Measurements from ENCODE around the gene DAND5. TPM values are rescaled to one million over a fixed set of nuclear protein-coding genes. Genes with fewer than 3 reads are reported as not detected.

Gene DAND5
- total and polyA plus RNA-seq, 2 of the 13 experiments (the other 11 are each of a cell fraction or from before 2014, with no cell fraction given) = 0.04 TPM; not detected in 1

DNA sequence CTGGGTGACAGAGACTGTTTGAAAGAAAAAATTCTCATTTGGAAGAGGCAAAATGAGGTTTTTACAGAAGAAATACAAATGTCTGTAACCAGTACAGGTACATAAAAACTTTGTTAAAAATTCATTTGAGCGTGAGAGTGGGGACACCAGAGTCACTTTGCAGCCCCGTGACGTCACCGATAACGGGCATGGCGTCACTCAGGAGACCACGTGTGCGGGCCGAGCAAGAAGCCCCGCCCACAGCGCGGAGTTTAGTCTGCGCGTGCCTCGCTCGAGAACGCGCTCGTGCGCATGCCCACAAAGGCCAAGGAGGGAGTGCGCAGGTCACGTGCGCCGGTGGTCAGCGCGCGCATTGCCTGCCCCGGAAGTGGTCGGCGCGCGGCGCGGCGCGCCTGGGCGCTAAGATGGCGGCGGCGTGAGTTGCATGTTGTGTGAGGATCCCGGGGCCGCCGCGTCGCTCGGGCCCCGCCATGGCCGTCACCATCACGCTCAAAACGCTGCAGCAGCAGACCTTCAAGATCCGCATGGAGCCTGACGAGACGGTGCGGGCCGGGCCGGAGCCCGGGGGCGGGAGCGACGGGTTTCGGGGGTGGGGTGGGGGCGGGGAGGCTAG is 23.8 kb upstream of the DAND5 start, which contains the start of gene RAD23A (continued):
- TF ChIP-seq, protein P1, sequence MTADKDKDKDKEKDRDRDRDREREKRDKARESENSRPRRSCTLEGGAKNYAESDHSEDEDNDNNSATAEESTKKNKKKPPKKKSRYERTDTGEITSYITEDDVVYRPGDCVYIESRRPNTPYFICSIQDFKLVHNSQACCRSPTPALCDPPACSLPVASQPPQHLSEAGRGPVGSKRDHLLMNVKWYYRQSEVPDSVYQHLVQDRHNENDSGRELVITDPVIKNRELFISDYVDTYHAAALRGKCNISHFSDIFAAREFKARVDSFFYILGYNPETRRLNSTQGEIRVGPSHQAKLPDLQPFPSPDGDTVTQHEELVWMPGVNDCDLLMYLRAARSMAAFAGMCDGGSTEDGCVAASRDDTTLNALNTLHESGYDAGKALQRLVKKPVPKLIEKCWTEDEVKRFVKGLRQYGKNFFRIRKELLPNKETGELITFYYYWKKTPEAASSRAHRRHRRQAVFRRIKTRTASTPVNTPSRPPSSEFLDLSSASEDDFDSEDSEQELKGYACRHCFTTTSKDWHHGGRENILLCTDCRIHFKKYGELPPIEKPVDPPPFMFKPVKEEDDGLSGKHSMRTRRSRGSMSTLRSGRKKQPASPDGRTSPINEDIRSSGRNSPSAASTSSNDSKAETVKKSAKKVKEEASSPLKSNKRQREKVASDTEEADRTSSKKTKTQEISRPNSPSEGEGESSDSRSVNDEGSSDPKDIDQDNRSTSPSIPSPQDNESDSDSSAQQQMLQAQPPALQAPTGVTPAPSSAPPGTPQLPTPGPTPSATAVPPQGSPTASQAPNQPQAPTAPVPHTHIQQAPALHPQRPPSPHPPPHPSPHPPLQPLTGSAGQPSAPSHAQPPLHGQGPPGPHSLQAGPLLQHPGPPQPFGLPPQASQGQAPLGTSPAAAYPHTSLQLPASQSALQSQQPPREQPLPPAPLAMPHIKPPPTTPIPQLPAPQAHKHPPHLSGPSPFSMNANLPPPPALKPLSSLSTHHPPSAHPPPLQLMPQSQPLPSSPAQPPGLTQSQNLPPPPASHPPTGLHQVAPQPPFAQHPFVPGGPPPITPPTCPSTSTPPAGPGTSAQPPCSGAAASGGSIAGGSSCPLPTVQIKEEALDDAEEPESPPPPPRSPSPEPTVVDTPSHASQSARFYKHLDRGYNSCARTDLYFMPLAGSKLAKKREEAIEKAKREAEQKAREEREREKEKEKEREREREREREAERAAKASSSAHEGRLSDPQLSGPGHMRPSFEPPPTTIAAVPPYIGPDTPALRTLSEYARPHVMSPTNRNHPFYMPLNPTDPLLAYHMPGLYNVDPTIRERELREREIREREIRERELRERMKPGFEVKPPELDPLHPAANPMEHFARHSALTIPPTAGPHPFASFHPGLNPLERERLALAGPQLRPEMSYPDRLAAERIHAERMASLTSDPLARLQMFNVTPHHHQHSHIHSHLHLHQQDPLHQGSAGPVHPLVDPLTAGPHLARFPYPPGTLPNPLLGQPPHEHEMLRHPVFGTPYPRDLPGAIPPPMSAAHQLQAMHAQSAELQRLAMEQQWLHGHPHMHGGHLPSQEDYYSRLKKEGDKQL (CRISPR knock-in tag; IDR thresholded peaks at IDR 0.05; ENCODE audit: low read depth) = no peak
- TF ChIP-seq KDM2A (CRISPR knock-in tag; IDR thresholded peaks at IDR 0.05; ENCODE audit: borderline replicate concordance, low read depth) (peak; percentile 99), ZSCAN31 (CRISPR knock-in tag; IDR thresholded peaks at IDR 0.05; ENCODE audit: low read depth) (peak; percentile 78; the same call in 1 of the 2 replicates), ATF1 (CRISPR knock-in tag; IDR thresholded peaks at IDR 0.05) (peak; percentile 95), SP140L (CRISPR knock-in tag; IDR thresholded peaks at IDR 0.05; ENCODE audit: borderline replicate concordance) (no peak), ZNF296 (CRISPR knock-in tag; conservative IDR thresholded peaks at IDR 0.05) (no peak; the same call in 1 of the 2 replicates), HNRNPUL1 (IDR thresholded peaks at IDR 0.05; ENCODE audit: low read depth, low read length) (no peak), FOXK1 (CRISPR knock-in tag; IDR thresholded peaks at IDR 0.05; ENCODE audit: borderline replicate concordance, low read depth) (peak; percentile 75), PAWR (CRISPR knock-in tag; IDR thresholded peaks at IDR 0.05; ENCODE audit: borderline replicate concordance) (no peak), ZNF616 (CRISPR knock-in tag; IDR thresholded peaks at IDR 0.05; ENCODE audit: low read depth) (no peak), KDM5B (CRISPR knock-in tag; IDR thresholded peaks at IDR 0.05; ENCODE audit: borderline replicate concordance) (0 out of 2 replicates have a peak, but pooled peaks have one; percentile 17), CREM (IDR thresholded peaks at IDR 0.05) (peak; percentile 97), CREM (CRISPR knock-in tag; IDR thresholded peaks at IDR 0.05) (peak; percentile 71), YEATS2 (CRISPR knock-in tag; IDR thresholded peaks at IDR 0.05; ENCODE audit: borderline replicate concordance) (peak; percentile 91), ZNF563 (CRISPR knock-in tag; IDR thresholded peaks at IDR 0.05) (peak; percentile 31; the same call in 1 of the 2 replicates)
- TF ChIP-seq, protein P2, sequence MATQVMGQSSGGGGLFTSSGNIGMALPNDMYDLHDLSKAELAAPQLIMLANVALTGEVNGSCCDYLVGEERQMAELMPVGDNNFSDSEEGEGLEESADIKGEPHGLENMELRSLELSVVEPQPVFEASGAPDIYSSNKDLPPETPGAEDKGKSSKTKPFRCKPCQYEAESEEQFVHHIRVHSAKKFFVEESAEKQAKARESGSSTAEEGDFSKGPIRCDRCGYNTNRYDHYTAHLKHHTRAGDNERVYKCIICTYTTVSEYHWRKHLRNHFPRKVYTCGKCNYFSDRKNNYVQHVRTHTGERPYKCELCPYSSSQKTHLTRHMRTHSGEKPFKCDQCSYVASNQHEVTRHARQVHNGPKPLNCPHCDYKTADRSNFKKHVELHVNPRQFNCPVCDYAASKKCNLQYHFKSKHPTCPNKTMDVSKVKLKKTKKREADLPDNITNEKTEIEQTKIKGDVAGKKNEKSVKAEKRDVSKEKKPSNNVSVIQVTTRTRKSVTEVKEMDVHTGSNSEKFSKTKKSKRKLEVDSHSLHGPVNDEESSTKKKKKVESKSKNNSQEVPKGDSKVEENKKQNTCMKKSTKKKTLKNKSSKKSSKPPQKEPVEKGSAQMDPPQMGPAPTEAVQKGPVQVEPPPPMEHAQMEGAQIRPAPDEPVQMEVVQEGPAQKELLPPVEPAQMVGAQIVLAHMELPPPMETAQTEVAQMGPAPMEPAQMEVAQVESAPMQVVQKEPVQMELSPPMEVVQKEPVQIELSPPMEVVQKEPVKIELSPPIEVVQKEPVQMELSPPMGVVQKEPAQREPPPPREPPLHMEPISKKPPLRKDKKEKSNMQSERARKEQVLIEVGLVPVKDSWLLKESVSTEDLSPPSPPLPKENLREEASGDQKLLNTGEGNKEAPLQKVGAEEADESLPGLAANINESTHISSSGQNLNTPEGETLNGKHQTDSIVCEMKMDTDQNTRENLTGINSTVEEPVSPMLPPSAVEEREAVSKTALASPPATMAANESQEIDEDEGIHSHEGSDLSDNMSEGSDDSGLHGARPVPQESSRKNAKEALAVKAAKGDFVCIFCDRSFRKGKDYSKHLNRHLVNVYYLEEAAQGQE (IDR thresholded peaks at IDR 0.05; ENCODE audit: borderline replicate concordance in 1 of 2, low read depth in 1 of 2, low read length in 2 of 2) = peak in 1 of 2 experiments; percentile 71; a peak in 1 of 4 replicates
- TF ChIP-seq, protein P3, sequence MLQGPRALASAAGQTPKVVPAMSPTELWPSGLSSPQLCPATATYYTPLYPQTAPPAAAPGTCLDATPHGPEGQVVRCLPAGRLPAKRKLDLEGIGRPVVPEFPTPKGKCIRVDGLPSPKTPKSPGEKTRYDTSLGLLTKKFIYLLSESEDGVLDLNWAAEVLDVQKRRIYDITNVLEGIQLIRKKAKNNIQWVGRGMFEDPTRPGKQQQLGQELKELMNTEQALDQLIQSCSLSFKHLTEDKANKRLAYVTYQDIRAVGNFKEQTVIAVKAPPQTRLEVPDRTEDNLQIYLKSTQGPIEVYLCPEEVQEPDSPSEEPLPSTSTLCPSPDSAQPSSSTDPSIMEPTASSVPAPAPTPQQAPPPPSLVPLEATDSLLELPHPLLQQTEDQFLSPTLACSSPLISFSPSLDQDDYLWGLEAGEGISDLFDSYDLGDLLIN (CRISPR knock-in tag; IDR thresholded peaks at IDR 0.05; ENCODE audit: borderline replicate concordance) = peak; percentile 92; the same call in 1 of the 2 replicates

Measured in HepG2 (cell line).